HepG2 (cell line): Measurements from ENCODE around the gene CCDC57. TPM values are rescaled to one million over a fixed set of nuclear protein-coding genes. Genes with fewer than 3 reads are reported as not detected.

Source experiments
- ATM ChIP-seq: fragments of 450-650 bp; IDR thresholded peaks from 2 replicates; pipeline ENCODE4 v1.7.1; 2017; ENCODE audit warnings: mild to moderate bottlenecking, borderline replicate concordance
- CEBPB ChIP-seq: IDR thresholded peaks from 2 replicates; pipeline ENCODE4 v1.6.1; 2011; ENCODE audit warnings: low read depth, low read length, improper control_type of control experiment, borderline replicate concordance
- CSRNP1 ChIP-seq: sonication (generic); formaldehyde crosslinking; IDR thresholded peaks from 2 replicates; pipeline ENCODE4 v1.8.1; 2023; ENCODE audit warnings: mild to moderate bottlenecking, missing genetic modification reagents
- ELF3 ChIP-seq: IDR thresholded peaks from 2 replicates; pipeline ENCODE4 v1.6.1; 2016; ENCODE audit warnings: missing genetic modification reagents, missing compliant biosample characterization
- MAFK ChIP-seq, 2 experiments: IDR thresholded peaks in 1 of 2; conservative IDR thresholded peaks in 1 of 2; 2 replicates each; pipeline ENCODE4 v1.6.1; 2011; ENCODE audit warnings: improper control_type of control experiment in 2 of 2, low read length in 2 of 2
- MIER3 ChIP-seq: IDR thresholded peaks from 2 replicates; pipeline ENCODE4 v1.6.1; 2016; ENCODE audit warnings: missing compliant biosample characterization, borderline replicate concordance
- SALL2 ChIP-seq: sonication (generic); formaldehyde crosslinking; IDR thresholded peaks from 2 replicates; pipeline ENCODE4 v1.8.1; 2023; ENCODE audit warnings: mild to moderate bottlenecking, missing genetic modification reagents, inconsistent platforms
- SETDB1 ChIP-seq: sonication (generic); formaldehyde crosslinking; IDR thresholded peaks from 2 replicates; pipeline ENCODE4 v1.5.1; 2020; ENCODE audit warnings: missing genetic modification reagents, mild to moderate bottlenecking, borderline replicate concordance
- SRF ChIP-seq: IDR thresholded peaks from 2 replicates; pipeline ENCODE4 v1.6.1; 2011; ENCODE audit warnings: mild to moderate bottlenecking, low read depth, low read length, moderate library complexity
- ZKSCAN5 ChIP-seq: sonication (generic); formaldehyde crosslinking; IDR thresholded peaks from 2 replicates; pipeline ENCODE4 v1.5.1; 2020; ENCODE audit warnings: mild to moderate bottlenecking, missing genetic modification reagents
- ZMAT3 ChIP-seq: sonication (generic); formaldehyde crosslinking; conservative IDR thresholded peaks from 2 replicates; pipeline ENCODE4 v1.7.0; 2021; ENCODE audit warnings: missing genetic modification reagents
- ZNF329 ChIP-seq: sonication (generic); formaldehyde crosslinking; IDR thresholded peaks from 2 replicates; pipeline ENCODE4 v1.9.0; 2021; ENCODE audit warnings: low read depth, mild to moderate bottlenecking, missing genetic modification reagents
- ZNF569 ChIP-seq: sonication (generic); formaldehyde crosslinking; IDR thresholded peaks from 2 replicates; pipeline ENCODE4 v1.5.0; 2020; ENCODE audit warnings: mild to moderate bottlenecking, missing genetic modification reagents, moderate library complexity, borderline replicate concordance
- ZNF570 ChIP-seq: sonication (generic); formaldehyde crosslinking; IDR thresholded peaks from 2 replicates; pipeline ENCODE4 v1.4.0; 2020; ENCODE audit warnings: mild to moderate bottlenecking, missing genetic modification reagents, borderline replicate concordance
- ZNF788 ChIP-seq: sonication (generic); formaldehyde crosslinking; IDR thresholded peaks from 2 replicates; pipeline ENCODE4 v1.5.0; 2020; ENCODE audit warnings: mild to moderate bottlenecking, missing genetic modification reagents, borderline replicate concordance
- ZNF792 ChIP-seq: IDR thresholded peaks from 2 replicates; pipeline ENCODE4 v1.6.1; 2016
- ZNF850 ChIP-seq: sonication (generic); formaldehyde crosslinking; conservative IDR thresholded peaks from 2 replicates; pipeline ENCODE4 v1.9.0; 2021; ENCODE audit warnings: mild to moderate bottlenecking, missing genetic modification reagents
- polyA plus RNA-seq, 8 experiments: library from polyadenylated mRNA; depleted of rRNA in 3 of 8; stranded (reverse) in 7 of 8; unstranded in 1 of 8; fragments of >200 nt; fragmentation: Illumina TruSeq in 4 of 8; extraction: Trizol in 4 of 8; gene quantifications; 2 replicates each; pipeline versions ENCODE4 v1.2.1 to v1.2.3, GENCODE V29; 2011 to 2016; ENCODE audit warnings: low read depth in 4 of 8, missing spikeins in 1 of 8, mixed read lengths in 1 of 8; ENCODE audit not compliant: insufficient read depth in 1 of 8
- total RNA-seq, 5 experiments: library from RNA; depleted of rRNA; stranded (reverse); fragments of >200 nt; fragmentation: Illumina TruSeq; extraction: Trizol; gene quantifications; 2 replicates each; pipeline ENCODE4 v1.2.3, GENCODE V29; 2016; ENCODE audit warnings: low read depth in 1 of 5
- TF ChIP-seq, protein P1 (sequence below): sonication (generic); formaldehyde crosslinking; IDR thresholded peaks from 2 replicates; pipeline ENCODE4 v1.8.1; 2023; ENCODE audit warnings: missing genetic modification reagents, inconsistent platforms, borderline replicate concordance
- TF ChIP-seq, protein P2 (sequence below), 2 experiments: sonication (generic) in 1 of 2; formaldehyde crosslinking in 1 of 2; IDR thresholded peaks; 2 replicates each; pipeline versions ENCODE4 v1.4.0 to v1.6.1; 2016 to 2020; ENCODE audit warnings: borderline replicate concordance in 1 of 2, low read depth in 1 of 2, mild to moderate bottlenecking in 1 of 2, missing genetic modification reagents in 1 of 2

The CCDC57 gene
- total and polyA plus RNA-seq, 2 of the 13 experiments (the other 11 are each of a cell fraction or from before 2014, with no cell fraction given), result 59.3 to 59.9 TPM

DNA sequence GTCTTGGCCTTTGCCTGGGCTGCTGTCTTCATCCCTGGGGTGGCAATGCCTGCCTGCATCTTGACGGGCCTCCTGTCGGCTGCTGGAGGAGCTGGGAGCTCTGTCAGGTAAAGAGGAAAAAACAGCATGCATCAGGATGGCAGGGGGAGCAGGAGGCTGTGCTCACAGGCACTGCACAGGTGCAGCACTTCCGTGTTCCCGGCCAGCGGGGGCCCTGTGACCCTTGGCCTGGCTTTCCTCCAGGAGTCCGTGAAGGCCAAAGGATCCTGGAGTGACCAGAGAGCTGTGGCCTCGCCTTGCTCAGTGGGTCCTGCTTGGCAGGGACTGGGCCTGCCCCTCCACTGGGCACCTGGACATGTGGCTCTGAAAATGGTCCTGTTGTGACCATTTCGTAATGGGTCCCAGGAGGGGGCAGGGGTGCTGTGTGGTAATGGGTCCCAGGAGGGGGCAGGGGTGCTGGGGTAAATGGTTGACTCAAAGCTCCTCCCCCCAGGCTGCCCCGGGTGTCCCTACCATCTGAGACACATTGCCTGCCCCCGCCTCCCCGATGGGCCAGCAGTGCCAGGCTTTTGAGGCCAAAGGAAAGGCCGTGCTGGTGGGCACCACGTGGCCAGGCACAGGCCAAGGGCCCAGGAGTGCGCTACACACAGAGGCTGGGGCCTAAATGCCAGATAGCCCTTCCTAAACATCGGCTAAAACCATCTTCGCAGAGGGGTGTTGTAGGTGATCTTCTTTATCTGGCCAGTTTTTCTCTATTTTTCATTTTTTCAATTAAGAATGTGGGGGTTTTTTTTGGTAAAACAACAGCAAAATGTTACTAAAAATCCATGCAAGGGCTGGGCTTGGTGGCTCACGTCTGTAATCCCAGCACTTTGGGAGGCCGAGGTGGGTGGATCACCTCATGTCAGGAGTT lies 110.6 kb downstream of the CCDC57 start (continued):
- TF ChIP-seq SALL2 (peak; percentile 34; the same call in 1 of the 2 replicates), ELF3 (CRISPR knock-in tag) (peak; percentile 100), ZNF569 (CRISPR knock-in tag) (no peak), ZNF788 (CRISPR knock-in tag) (peak; percentile 97), MIER3 (peak; percentile 87; the same call in 1 of the 2 replicates), ZNF792 (CRISPR knock-in tag) (no peak), ATM (no peak), ZMAT3 (no peak), CSRNP1 (CRISPR knock-in tag) (peak; percentile 61; the same call in 1 of the 2 replicates), ZNF850 (CRISPR knock-in tag) (no peak), SRF (no peak), CEBPB (peak; percentile 87), SETDB1 (CRISPR knock-in tag) (no peak), MAFK (conservative IDR thresholded peaks at IDR 0.05 in 1 of 2, IDR thresholded peaks at IDR 0.05 in 1 of 2; ENCODE audit: low read length in 2 of 2) (no peak), ZKSCAN5 (CRISPR knock-in tag) (no peak), ZNF329 (CRISPR knock-in tag) (no peak), ZNF570 (CRISPR knock-in tag) (no peak)
- TF ChIP-seq, protein P1, sequence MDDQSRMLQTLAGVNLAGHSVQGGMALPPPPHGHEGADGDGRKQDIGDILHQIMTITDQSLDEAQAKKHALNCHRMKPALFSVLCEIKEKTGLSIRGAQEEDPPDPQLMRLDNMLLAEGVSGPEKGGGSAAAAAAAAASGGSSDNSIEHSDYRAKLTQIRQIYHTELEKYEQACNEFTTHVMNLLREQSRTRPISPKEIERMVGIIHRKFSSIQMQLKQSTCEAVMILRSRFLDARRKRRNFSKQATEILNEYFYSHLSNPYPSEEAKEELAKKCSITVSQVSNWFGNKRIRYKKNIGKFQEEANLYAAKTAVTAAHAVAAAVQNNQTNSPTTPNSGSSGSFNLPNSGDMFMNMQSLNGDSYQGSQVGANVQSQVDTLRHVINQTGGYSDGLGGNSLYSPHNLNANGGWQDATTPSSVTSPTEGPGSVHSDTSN (CRISPR knock-in tag), result no peak
- TF ChIP-seq, protein P2, sequence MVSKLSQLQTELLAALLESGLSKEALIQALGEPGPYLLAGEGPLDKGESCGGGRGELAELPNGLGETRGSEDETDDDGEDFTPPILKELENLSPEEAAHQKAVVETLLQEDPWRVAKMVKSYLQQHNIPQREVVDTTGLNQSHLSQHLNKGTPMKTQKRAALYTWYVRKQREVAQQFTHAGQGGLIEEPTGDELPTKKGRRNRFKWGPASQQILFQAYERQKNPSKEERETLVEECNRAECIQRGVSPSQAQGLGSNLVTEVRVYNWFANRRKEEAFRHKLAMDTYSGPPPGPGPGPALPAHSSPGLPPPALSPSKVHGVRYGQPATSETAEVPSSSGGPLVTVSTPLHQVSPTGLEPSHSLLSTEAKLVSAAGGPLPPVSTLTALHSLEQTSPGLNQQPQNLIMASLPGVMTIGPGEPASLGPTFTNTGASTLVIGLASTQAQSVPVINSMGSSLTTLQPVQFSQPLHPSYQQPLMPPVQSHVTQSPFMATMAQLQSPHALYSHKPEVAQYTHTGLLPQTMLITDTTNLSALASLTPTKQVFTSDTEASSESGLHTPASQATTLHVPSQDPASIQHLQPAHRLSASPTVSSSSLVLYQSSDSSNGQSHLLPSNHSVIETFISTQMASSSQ (IDR thresholded peaks at IDR 0.05; ENCODE audit: low read depth), result peak; percentile 86
- TF ChIP-seq, protein P2 (CRISPR knock-in tag; IDR thresholded peaks at IDR 0.05; ENCODE audit: borderline replicate concordance), result peak; percentile 90
